Cardiac muscle cell (in vitro differentiated cells and primary cell): Measurements from ENCODE around the gene SVOP. TPM values are rescaled to one million over a fixed set of nuclear protein-coding genes. Genes with fewer than 3 reads are reported as not detected.
A peak's percentile ranks its signal among the peaks of the same experiment; 100 is the strongest.

ENCODE experiments used
- DNase-seq, 2 donors: peaks; one replicate each; pipeline versions ENCODE4 v3.0.0 to v3.0.0-alpha.2; 2010 to 2017; ENCODE audit warnings: low read depth in 1 of 2, low spot score in 1 of 2
- H3K27ac ChIP-seq: fragments of 200-600 bp; sonication (generic); 2 replicates; pipeline ENCODE4 v1.5.1; 2016
- H3K27me3 ChIP-seq: fragments of 200-600 bp; sonication (generic); 2 replicates; pipeline ENCODE4 v1.6.0; 2016; ENCODE audit warnings: control low read depth
- H3K36me3 ChIP-seq: fragments of 200-600 bp; sonication (generic); 2 replicates; pipeline ENCODE4 v1.5.1; 2016; ENCODE audit warnings: control low read depth
- H3K4me1 ChIP-seq: fragments of 200-600 bp; sonication (generic); 2 replicates; pipeline ENCODE4 v1.8.1; 2017; ENCODE audit warnings: low read depth, mild to moderate bottlenecking, mixed run types
- H3K4me3 ChIP-seq: fragments of 200-600 bp; sonication (generic); 2 replicates; pipeline ENCODE4 v1.5.1; 2016; ENCODE audit warnings: mild to moderate bottlenecking
- H3K9me3 ChIP-seq: fragments of 200-600 bp; sonication (generic); 2 replicates; pipeline ENCODE4 v1.5.1; 2017; ENCODE audit warnings: low read depth, mild to moderate bottlenecking, control low read depth
- CTCF ChIP-seq: IDR thresholded peaks from 2 replicates; pipeline ENCODE4 v1.5.1; 2012; ENCODE audit warnings: low read depth, mild to moderate bottlenecking, low read length
- polyA plus RNA-seq: library from polyadenylated mRNA; unstranded; fragments of >200 nt; fragmentation: Nextera tagmentation; extraction: Ambion mirVana; gene quantifications from 2 replicates; pipeline ENCODE4 v1.2.1, GENCODE V29; 2016
- total RNA-seq: library from RNA; depleted of rRNA; stranded (reverse); fragments of >200 nt; gene quantifications from 2 replicates; pipeline ENCODE4 v1.2.3, GENCODE V29; 2016

SVOP gene
- total and polyA plus RNA-seq, 2 experiments from 2014 or later = not detected

GRCh38 chr12:108915632-108916133, 105.2 kb downstream of the SVOP start:
- Histone ChIP-seq H3K36me3 (no peaks in the 10 kb centered on the region), H3K9me3 (no peaks in the 10 kb centered on the region), H3K27ac (no peak overlapping the region), H3K27me3 (no peaks in the 10 kb centered on the region), H3K4me1 (no peaks in the 10 kb centered on the region), H3K4me3 (no peak overlapping the region)
- DNase-seq = no peak
- TF ChIP-seq CTCF = no peak

GRCh38 chr12:108914121-108914531, 106.7 kb downstream of the SVOP start:
- TF ChIP-seq CTCF = no peak
- Histone ChIP-seq H3K4me3 (no peak overlapping the region), H3K27me3 (no peaks in the 10 kb centered on the region), H3K9me3 (no peaks in the 10 kb centered on the region), H3K27ac (no peak overlapping the region), H3K4me1 (no peaks in the 10 kb centered on the region), H3K36me3 (no peaks in the 10 kb centered on the region)
- DNase-seq = peak in 1 of 2 donors; percentile 69

- Histone ChIP-seq H3K9me3 (no peaks in the 10 kb centered on the region), H3K4me1 (no peaks in the 10 kb centered on the region), H3K27me3 (no peaks in the 10 kb centered on the region), H3K27ac (no peak overlapping the region), H3K4me3 (no peak overlapping the region), H3K36me3 (no peaks in the 10 kb centered on the region)
- DNase-seq = no peak
- no peak for TF ChIP-seq CTCF
Observed at GRCh38 chr12:108912361-108912760, 108.5 kb downstream of the SVOP start.

DNA sequence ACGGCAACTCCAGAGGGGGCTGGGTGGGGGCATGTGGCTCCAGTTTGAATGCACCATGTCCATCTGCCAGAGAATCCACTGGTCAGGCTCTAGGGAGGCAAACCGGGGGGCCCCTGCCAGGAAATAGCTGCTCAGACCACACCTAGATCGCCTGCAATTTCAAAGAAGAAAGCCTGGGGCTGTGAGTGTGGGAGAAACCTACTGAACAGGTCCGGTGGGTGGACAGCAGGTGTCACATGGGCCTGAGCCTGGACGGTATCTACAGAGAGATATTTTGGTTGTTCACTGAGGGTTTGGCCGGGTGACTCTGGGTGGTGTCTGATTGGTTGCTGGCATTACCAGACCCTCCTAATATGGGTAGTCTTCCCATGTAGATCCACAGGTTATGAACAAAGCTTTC, 109.0 kb downstream of the SVOP start:
- Histone ChIP-seq H3K36me3 (no peaks in the 10 kb centered on the region), H3K27ac (no peak overlapping the region), H3K27me3 (no peaks in the 10 kb centered on the region), H3K4me3 (no peak overlapping the region), H3K4me1 (no peaks in the 10 kb centered on the region), H3K9me3 (no peaks in the 10 kb centered on the region)
- TF ChIP-seq CTCF = no peak
- DNase-seq = no peak

- Histone ChIP-seq H3K27ac (no peak overlapping the region), H3K36me3 (no peaks in the 10 kb centered on the region), H3K4me1 (no peaks in the 10 kb centered on the region), H3K9me3 (no peaks in the 10 kb centered on the region), H3K4me3 (no peak overlapping the region), H3K27me3 (no peaks in the 10 kb centered on the region)
- DNase-seq = no peak
- no peak for TF ChIP-seq CTCF
Observed at GRCh38 chr12:108910336-108910735, 110.5 kb downstream of the SVOP start.

GRCh38 chr12:108907839-108908351, 113.0 kb downstream of the SVOP start:
- TF ChIP-seq CTCF = no peak
- Histone ChIP-seq H3K36me3 (no peaks in the 10 kb centered on the region), H3K27me3 (no peaks in the 10 kb centered on the region), H3K4me3 (no peak overlapping the region), H3K4me1 (no peaks in the 10 kb centered on the region), H3K9me3 (no peaks in the 10 kb centered on the region), H3K27ac (no peak overlapping the region)
- peak in 1 of 2 donors; percentile 34 for DNase-seq
